GM21619 (cell line): ENCODE measurements around the gene BMPR1B.

Experiments used
- ATAC-seq: cut with Tn5 transposase; IDR thresholded peaks from one replicate; pipeline ENCODE4 v1.9.1; 2021; ENCODE audit not compliant: unreplicated experiment

Gene BMPR1B

GRCh38 chr4:94762326-94762725, 4.6 kb downstream of the BMPR1B start:
- ATAC-seq, result no peak

- ATAC-seq, result no peak
Measured at GRCh38 chr4:94763005-94763404, 5.2 kb downstream of the BMPR1B start.

- no peak for ATAC-seq
Measured at GRCh38 chr4:94763500-94763899, 5.7 kb downstream of the BMPR1B start.

- no peak for ATAC-seq
Measured at GRCh38 chr4:94764069-94764468, 6.3 kb downstream of the BMPR1B start.

- ATAC-seq, result no peak
Measured at GRCh38 chr4:94765174-94765573, 7.4 kb downstream of the BMPR1B start.

GRCh38 chr4:94765648-94766047, 7.9 kb downstream of the BMPR1B start:
- no peak for ATAC-seq

- no peak for ATAC-seq
Measured at GRCh38 chr4:94766856-94767255, 9.1 kb downstream of the BMPR1B start.

- ATAC-seq, result no peak
Measured at GRCh38 chr4:94767446-94767845, 9.7 kb downstream of the BMPR1B start.

GRCh38 chr4:94782707-94783106, 25.0 kb downstream of the BMPR1B start:
- ATAC-seq, result no peak

GRCh38 chr4:94791701-94792100, 33.9 kb downstream of the BMPR1B start:
- no peak for ATAC-seq

GRCh38 chr4:94798808-94799207, 41.1 kb downstream of the BMPR1B start:
- no peak for ATAC-seq

- no peak for ATAC-seq
Measured at GRCh38 chr4:94801016-94801415, 43.3 kb downstream of the BMPR1B start.

GRCh38 chr4:94802091-94802490, 44.3 kb downstream of the BMPR1B start:
- no peak for ATAC-seq

GRCh38 chr4:94803181-94803580, 45.4 kb downstream of the BMPR1B start:
- ATAC-seq, result no peak

GRCh38 chr4:94804650-94805049, 46.9 kb downstream of the BMPR1B start:
- ATAC-seq, result no peak

GRCh38 chr4:94806376-94806775, 48.6 kb downstream of the BMPR1B start:
- no peak for ATAC-seq

GRCh38 chr4:94811643-94812042, 53.9 kb downstream of the BMPR1B start:
- ATAC-seq, result no peak

GRCh38 chr4:94813221-94813620, 55.5 kb downstream of the BMPR1B start:
- ATAC-seq, result no peak

- ATAC-seq, result peak; percentile 86
Measured at GRCh38 chr4:94814237-94814636, 56.5 kb downstream of the BMPR1B start.

GRCh38 chr4:94819371-94820168, 61.8 kb downstream of the BMPR1B start:
- no peak for ATAC-seq

GRCh38 chr4:94826206-94826605, 68.5 kb downstream of the BMPR1B start:
- ATAC-seq, result no peak

GRCh38 chr4:94827481-94828110, 69.8 kb downstream of the BMPR1B start:
- ATAC-seq, result no peak

GRCh38 chr4:94828882-94829281, 71.1 kb downstream of the BMPR1B start:
- no peak for ATAC-seq
